Right atrium auricular region (tissue), 2 donors: ENCODE measurements around the gene MED15. TPM values are rescaled to one million over a fixed set of nuclear protein-coding genes. Genes with fewer than 3 reads are reported as not detected.
"Not testable (repeated sequence)": the region's sequence is repeated elsewhere in the genome, so short reads cannot be mapped to it uniquely, and the experiment has no call there.

Experiments
- DNase-seq: peaks from one replicate; pipeline ENCODE4 v3.0.0-alpha.2; 2019; ENCODE audit warnings: low spot score
- H3K27ac ChIP-seq, 2 donors: fragments of 200-600 bp; sonication (generic); 1 replicate in 1 of 2; 2 replicates in 1 of 2; pipeline ENCODE4 v1.5.1; 2016 to 2019
- H3K27me3 ChIP-seq, 2 donors: fragments of 200-600 bp; sonication (generic); one replicate each; pipeline versions ENCODE4 v1.5.1 to v1.6.0; 2017 to 2019
- H3K36me3 ChIP-seq: fragments of 200-600 bp; sonication (generic); one replicate; pipeline ENCODE4 v1.5.1; 2016
- H3K4me1 ChIP-seq, 2 donors: fragments of 200-600 bp; sonication (generic); one replicate each; pipeline versions ENCODE4 v1.5.1 to v1.6.0; 2017 to 2019
- H3K4me3 ChIP-seq, 2 donors: fragments of 200-600 bp; sonication (generic); 1 replicate in 1 of 2; 2 replicates in 1 of 2; pipeline ENCODE4 v1.5.1; 2017 to 2019; ENCODE audit warnings: mild to moderate bottlenecking in 1 of 2, moderate library complexity in 1 of 2
- H3K9me3 ChIP-seq, 2 donors: fragments of 200-600 bp; sonication (generic); one replicate each; pipeline ENCODE4 v1.5.1; 2019
- CTCF ChIP-seq, 2 donors: fragments of 200-600 bp; sonication (generic); IDR thresholded peaks; one replicate each; pipeline ENCODE4 v1.5.1; 2019; ENCODE audit warnings: antibody characterized with exemption in 2 of 2
- total RNA-seq, 2 donors: library from RNA; depleted of rRNA; stranded (reverse); fragments of >200 nt; gene quantifications; one replicate each; pipeline ENCODE4 v1.1.0, GENCODE V29; 2016

Gene MED15
- total RNA-seq, 2 donors from 2014 or later = 18.8 to 40.6 TPM

GRCh38 chr22:20536590-20537324, 29.3 kb downstream of the MED15 start:
- H3K27ac ChIP-seq = peak overlapping the region; percentile 33 to 57
- H3K36me3 ChIP-seq = peaks cover 22% of the 10 kb centered on the region
- no peaks in the 10 kb centered on the region for H3K27me3 ChIP-seq
- DNase-seq = no peak
- no peak overlapping the region for H3K4me3 ChIP-seq
- no peak for TF ChIP-seq CTCF (IDR thresholded peaks at IDR 0.05)
- peaks cover 0 to 56% of the 10 kb centered on the region in 2 donors for H3K4me1 ChIP-seq
- H3K9me3 ChIP-seq = no peaks in the 10 kb centered on the region

- peaks cover 0 to 50% of the 10 kb centered on the region in 2 donors for H3K4me1 ChIP-seq
- H3K9me3 ChIP-seq = no peaks in the 10 kb centered on the region
- TF ChIP-seq CTCF (IDR thresholded peaks at IDR 0.05) = no peak
- H3K36me3 ChIP-seq = peaks cover 22% of the 10 kb centered on the region
- peak overlapping the region in 1 of 2 donors; percentile 57 for H3K27ac ChIP-seq
- DNase-seq = no peak
- H3K27me3 ChIP-seq = no peaks in the 10 kb centered on the region
- H3K4me3 ChIP-seq = no peak overlapping the region
Observed at GRCh38 chr22:20537325-20537756, 29.9 kb downstream of the MED15 start.

GRCh38 chr22:20537983-20538382, 30.6 kb downstream of the MED15 start:
- Histone ChIP-seq H3K27me3 (no peaks in the 10 kb centered on the region), H3K4me3 (no peak overlapping the region), H3K27ac (peak overlapping the region in 1 of 2 donors; percentile 57), H3K36me3 (peaks cover 22% of the 10 kb centered on the region), H3K9me3 (no peaks in the 10 kb centered on the region), H3K4me1 (peaks cover 0 to 43% of the 10 kb centered on the region in 2 donors)
- no peak for TF ChIP-seq CTCF (IDR thresholded peaks at IDR 0.05)
- DNase-seq = no peak

- Histone ChIP-seq H3K4me1 (peaks cover 0 to 35% of the 10 kb centered on the region in 2 donors), H3K36me3 (peaks cover 22% of the 10 kb centered on the region)
- not testable (repeated sequence) for H3K4me3 ChIP-seq, H3K27me3 ChIP-seq, DNase-seq, H3K27ac ChIP-seq, H3K9me3 ChIP-seq
Observed at GRCh38 chr22:20538875-20539274, 31.5 kb downstream of the MED15 start.

GRCh38 chr22:20542055-20542454, 34.6 kb downstream of the MED15 start:
- H3K4me1 ChIP-seq = peaks cover 0 to 25% of the 10 kb centered on the region in 2 donors
- no peaks in the 10 kb centered on the region for H3K27me3 ChIP-seq
- TF ChIP-seq CTCF (IDR thresholded peaks at IDR 0.05) = no peak
- no peak overlapping the region for H3K27ac ChIP-seq
- DNase-seq = no peak
- no peaks in the 10 kb centered on the region for H3K9me3 ChIP-seq
- peaks cover 23% of the 10 kb centered on the region for H3K36me3 ChIP-seq
- no peak overlapping the region for H3K4me3 ChIP-seq

GRCh38 chr22:20542736-20543135, 35.3 kb downstream of the MED15 start:
- Histone ChIP-seq H3K4me3 (no peak overlapping the region), H3K27me3 (no peaks in the 10 kb centered on the region), H3K27ac (no peak overlapping the region), H3K9me3 (no peaks in the 10 kb centered on the region), H3K4me1 (peaks cover 0 to 19% of the 10 kb centered on the region in 2 donors), H3K36me3 (peaks cover 17% of the 10 kb centered on the region)
- no peak for DNase-seq
- TF ChIP-seq CTCF (IDR thresholded peaks at IDR 0.05) = no peak

GRCh38 chr22:20545318-20545634, 37.9 kb downstream of the MED15 start:
- not testable (repeated sequence) for H3K9me3 ChIP-seq, H3K27me3 ChIP-seq, H3K36me3 ChIP-seq, H3K27ac ChIP-seq, DNase-seq, H3K4me3 ChIP-seq
- H3K4me1 ChIP-seq = peaks cover 0 to 29% of the 10 kb centered on the region in 2 donors
